ENCODE measurements around the gene KCNJ15. TPM values are rescaled to one million over a fixed set of nuclear protein-coding genes. Genes with fewer than 3 reads are reported as not detected.
A peak's percentile ranks its signal among the peaks of the same experiment; 100 is the strongest.

The KCNJ15 gene
- total RNA-seq, 5 donors from 2014 or later (not counting 1 experiment from before 2014, with no cell fraction given), result 0.09 to 0.66 (median 0.43) TPM

DNA sequence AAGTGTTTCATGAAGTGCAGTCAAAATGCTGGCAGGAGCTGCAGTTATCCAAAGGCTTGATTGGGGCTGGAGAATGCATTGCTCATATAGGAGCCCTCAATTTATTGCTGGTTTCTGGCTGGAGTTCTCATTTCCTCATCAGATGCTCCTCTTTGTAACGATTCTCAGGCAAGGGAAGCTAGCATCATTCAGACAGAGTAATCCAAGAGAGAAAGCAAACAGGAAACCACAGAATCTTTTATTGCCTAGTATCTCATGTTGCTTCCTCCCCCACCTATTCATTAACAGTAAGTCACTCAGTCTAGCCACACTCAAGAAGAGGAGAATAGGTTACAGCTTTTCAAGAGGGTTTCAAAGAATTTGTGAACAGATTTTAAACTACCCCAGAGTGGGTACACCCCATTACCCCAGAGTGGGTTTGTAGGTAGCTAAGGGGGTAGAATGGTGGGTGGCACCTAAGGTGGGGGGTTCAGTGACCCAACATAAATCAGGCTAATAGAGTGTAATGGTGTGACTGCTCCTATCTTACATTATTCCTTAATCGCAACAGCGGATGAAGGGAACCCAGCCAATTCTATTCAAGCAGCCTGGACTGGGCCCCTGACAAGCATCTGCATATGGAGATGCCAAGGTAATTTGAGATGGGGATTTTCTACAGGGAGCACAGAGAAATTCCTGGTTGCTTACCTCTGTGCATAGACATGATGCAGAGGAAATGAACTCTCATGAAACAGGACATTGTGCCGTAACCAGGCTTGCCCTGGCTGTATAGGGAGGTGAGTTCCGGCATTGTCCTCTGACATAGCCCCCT, 67.1 kb downstream of the KCNJ15 start:
- Mint-ChIP-seq H3K27ac (peak overlapping the region; percentile 65 to 80), H3K36me3 (no peaks in the 10 kb centered on the region), H3K9me3 (no peaks in the 10 kb centered on the region), H3K27me3 (no peaks in the 10 kb centered on the region), H3K4me3 (peak overlapping the region in 2 of 3 donors; percentile 2 to 26), H3K4me1 (peaks cover 15 to 24% (median 23%) of the 10 kb centered on the region in 3 donors)
- ChIA-PET CTCF (interaction anchor here in 1 of 2 donors (0.5 kb wide), 1 partner anchor 773 kb away, joined by 3 read pairs; no protein-coding TSS in a partner anchor), POLR2A (no interaction called here)
- Histone ChIP-seq H3K4me1 (ENCODE audit: control insufficient read depth in 1 of 2, extremely low read depth in 1 of 2, insufficient read depth in 2 of 2, low read length in 2 of 2) (peaks cover 17 to 24% of the 10 kb centered on the region in 2 experiments), H3K4me3 (ENCODE audit: control insufficient read depth in 1 of 2, extremely low read depth in 1 of 2, low read length in 1 of 2) (no peak overlapping the region), H3K27me3 (replicated peaks in 1 of 2; ENCODE audit: control insufficient read depth in 2 of 2, extremely low read depth in 1 of 2, insufficient read depth in 2 of 2, low read length in 1 of 2) (peaks cover 0 to 2% of the 10 kb centered on the region in 2 experiments), H3K27ac (ENCODE audit: low read length) (no peak overlapping the region), H3K9me3 (no peaks in the 10 kb centered on the region), H3K36me3 (ENCODE audit: control insufficient read depth in 2 of 2, extremely low read depth in 1 of 2, insufficient read depth in 1 of 2, low read length in 1 of 2) (no peaks in the 10 kb centered on the region)
- DNase-seq, result peak in 5 of 35 experiments; percentile 4 to 56 (median 10)
- ATAC-seq (replicated peaks in 1 of 4), result peak; percentile 91 to 99 (median 96)
- no CpG with 5 or more reads among the region's 5 CpGs for WGBS (ENCODE audit: insufficient coverage)

- peaks cover 15 to 24% (median 23%) of the 10 kb centered on the region in 3 donors for H3K4me1 Mint-ChIP-seq
- H3K27me3 Mint-ChIP-seq, result no peaks in the 10 kb centered on the region
- no peaks in the 10 kb centered on the region for H3K9me3 Mint-ChIP-seq
- DNase-seq (no peak), ATAC-seq (replicated peaks in 1 of 4) (no peak)
- Histone ChIP-seq H3K27me3 (replicated peaks in 1 of 2; ENCODE audit: control insufficient read depth in 2 of 2, extremely low read depth in 1 of 2, insufficient read depth in 2 of 2, low read length in 1 of 2) (peaks cover 0 to 2% of the 10 kb centered on the region in 2 experiments), H3K27ac (ENCODE audit: low read length) (no peak overlapping the region), H3K4me3 (ENCODE audit: control insufficient read depth in 1 of 2, extremely low read depth in 1 of 2, low read length in 1 of 2) (no peak overlapping the region), H3K9me3 (no peaks in the 10 kb centered on the region), H3K4me1 (ENCODE audit: control insufficient read depth in 1 of 2, extremely low read depth in 1 of 2, insufficient read depth in 2 of 2, low read length in 2 of 2) (peaks cover 17 to 24% of the 10 kb centered on the region in 2 experiments), H3K36me3 (ENCODE audit: control insufficient read depth in 2 of 2, extremely low read depth in 1 of 2, insufficient read depth in 1 of 2, low read length in 1 of 2) (no peaks in the 10 kb centered on the region)
- WGBS (ENCODE audit: insufficient coverage), result 85% methylated on average over 2 of the region's 2 CpGs
- no peak overlapping the region for H3K4me3 Mint-ChIP-seq
- POLR2A ChIA-PET, result no interaction called here
- H3K36me3 Mint-ChIP-seq, result no peaks in the 10 kb centered on the region
- peak overlapping the region in 1 of 2 donors; percentile 9 for H3K27ac Mint-ChIP-seq
- CTCF ChIA-PET, result no interaction called here
Measured at GRCh38 chr21:38325216-38325615, 68.4 kb downstream of the KCNJ15 start.

GRCh38 chr21:38325731-38326420, 69.1 kb downstream of the KCNJ15 start:
- Histone ChIP-seq H3K4me3 (ENCODE audit: control insufficient read depth in 1 of 2, extremely low read depth in 1 of 2, low read length in 1 of 2) (no peak overlapping the region), H3K36me3 (ENCODE audit: control insufficient read depth in 2 of 2, extremely low read depth in 1 of 2, insufficient read depth in 1 of 2, low read length in 1 of 2) (no peaks in the 10 kb centered on the region), H3K27me3 (replicated peaks in 1 of 2; ENCODE audit: control insufficient read depth in 2 of 2, extremely low read depth in 1 of 2, insufficient read depth in 2 of 2, low read length in 1 of 2) (peaks cover 0 to 2% of the 10 kb centered on the region in 2 experiments), H3K9me3 (no peaks in the 10 kb centered on the region), H3K27ac (ENCODE audit: low read length) (no peak overlapping the region), H3K4me1 (ENCODE audit: control insufficient read depth in 1 of 2, extremely low read depth in 1 of 2, insufficient read depth in 2 of 2, low read length in 2 of 2) (peaks cover 17 to 24% of the 10 kb centered on the region in 2 experiments)
- DNase-seq (no peak), ATAC-seq (replicated peaks in 1 of 4) (no peak)
- peaks cover 15 to 24% (median 23%) of the 10 kb centered on the region in 3 donors for H3K4me1 Mint-ChIP-seq
- H3K27me3 Mint-ChIP-seq, result no peaks in the 10 kb centered on the region
- ChIA-PET CTCF (no interaction called here), POLR2A (no interaction called here)
- peak overlapping the region in 1 of 2 donors; percentile 9 for H3K27ac Mint-ChIP-seq
- no peaks in the 10 kb centered on the region for H3K9me3 Mint-ChIP-seq
- 88% methylated on average over 4 of the region's 8 CpGs for WGBS (ENCODE audit: insufficient coverage)
- no peak overlapping the region for H3K4me3 Mint-ChIP-seq
- H3K36me3 Mint-ChIP-seq, result no peaks in the 10 kb centered on the region

DNA sequence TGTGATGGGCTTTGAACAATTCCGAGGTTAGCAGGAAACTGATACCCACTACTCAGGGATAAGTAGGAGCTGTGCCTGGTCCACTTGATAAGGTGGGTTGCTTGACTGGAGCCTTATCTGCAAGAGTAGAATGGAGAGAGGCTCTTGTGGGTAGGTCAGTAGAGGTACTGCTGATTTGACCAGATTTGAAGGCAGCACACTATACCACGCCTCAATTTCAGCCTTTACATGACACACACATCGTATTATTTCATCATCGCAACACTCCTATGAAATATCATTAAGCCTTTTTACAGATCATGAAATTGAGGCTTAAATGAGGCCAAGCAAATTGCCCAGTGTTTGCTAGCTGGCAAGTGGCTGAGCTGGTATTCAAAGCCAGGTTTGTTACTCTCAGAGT, 69.6 kb downstream of the KCNJ15 start:
- ATAC-seq (replicated peaks in 1 of 4), result no peak
- no peak for DNase-seq
- peaks cover 15 to 24% (median 23%) of the 10 kb centered on the region in 3 donors for H3K4me1 Mint-ChIP-seq
- Histone ChIP-seq H3K9me3 (no peaks in the 10 kb centered on the region), H3K4me3 (ENCODE audit: control insufficient read depth in 1 of 2, extremely low read depth in 1 of 2, low read length in 1 of 2) (no peak overlapping the region), H3K36me3 (ENCODE audit: control insufficient read depth in 2 of 2, extremely low read depth in 1 of 2, insufficient read depth in 1 of 2, low read length in 1 of 2) (no peaks in the 10 kb centered on the region), H3K27me3 (replicated peaks in 1 of 2; ENCODE audit: control insufficient read depth in 2 of 2, extremely low read depth in 1 of 2, insufficient read depth in 2 of 2, low read length in 1 of 2) (peaks cover 0 to 7% of the 10 kb centered on the region in 2 experiments), H3K27ac (ENCODE audit: low read length) (no peak overlapping the region), H3K4me1 (ENCODE audit: control insufficient read depth in 1 of 2, extremely low read depth in 1 of 2, insufficient read depth in 2 of 2, low read length in 2 of 2) (peaks cover 17 to 24% of the 10 kb centered on the region in 2 experiments)
- ChIA-PET CTCF (no interaction called here), POLR2A (no interaction called here)
- no peak overlapping the region for H3K27ac Mint-ChIP-seq
- H3K36me3 Mint-ChIP-seq, result no peaks in the 10 kb centered on the region
- no peaks in the 10 kb centered on the region for H3K9me3 Mint-ChIP-seq
- no CpG with 5 or more reads among the region's 4 CpGs for WGBS (ENCODE audit: insufficient coverage)
- no peak overlapping the region for H3K4me3 Mint-ChIP-seq
- no peaks in the 10 kb centered on the region for H3K27me3 Mint-ChIP-seq

DNA sequence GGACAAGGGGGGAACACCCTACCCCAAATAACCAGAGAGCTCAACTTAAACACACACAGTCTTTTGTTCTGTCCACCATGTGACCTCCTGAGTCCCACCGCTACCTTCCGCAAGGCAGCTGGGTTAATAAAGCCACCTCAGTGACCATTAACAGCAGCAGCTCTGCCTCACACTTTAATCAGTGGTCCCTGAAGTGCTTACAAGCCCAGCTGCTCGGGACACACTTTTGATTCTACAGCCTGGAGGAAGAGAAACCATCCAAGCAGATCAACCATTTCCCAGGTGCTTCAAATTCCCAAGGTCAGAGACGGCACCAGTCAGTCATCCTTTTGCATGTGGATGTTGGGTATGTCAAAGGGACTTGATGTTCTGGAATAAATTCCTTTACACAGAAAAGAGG, 70.1 kb downstream of the KCNJ15 start:
- POLR2A ChIA-PET, result no interaction called here
- peaks cover 0 to 7% of the 10 kb centered on the region in 2 experiments for H3K27me3 ChIP-seq (replicated peaks in 1 of 2; ENCODE audit: control insufficient read depth in 2 of 2, extremely low read depth in 1 of 2, insufficient read depth in 2 of 2, low read length in 1 of 2)
- H3K9me3 ChIP-seq, result no peaks in the 10 kb centered on the region
- WGBS (ENCODE audit: insufficient coverage), result 100% methylated on average over 2 of the region's 4 CpGs
- H3K4me1 ChIP-seq (ENCODE audit: control insufficient read depth in 1 of 2, extremely low read depth in 1 of 2, insufficient read depth in 2 of 2, low read length in 2 of 2), result peaks cover 17 to 24% of the 10 kb centered on the region in 2 experiments
- no peaks in the 10 kb centered on the region for H3K36me3 ChIP-seq (ENCODE audit: control insufficient read depth in 2 of 2, extremely low read depth in 1 of 2, insufficient read depth in 1 of 2, low read length in 1 of 2)
- ATAC-seq (replicated peaks in 1 of 4), result no peak
- Mint-ChIP-seq H3K27me3 (no peaks in the 10 kb centered on the region), H3K36me3 (no peaks in the 10 kb centered on the region), H3K9me3 (no peaks in the 10 kb centered on the region), H3K4me1 (peaks cover 15 to 24% (median 23%) of the 10 kb centered on the region in 3 donors), H3K27ac (no peak overlapping the region), H3K4me3 (no peak overlapping the region)
- no peak for DNase-seq
- H3K4me3 ChIP-seq (ENCODE audit: control insufficient read depth in 1 of 2, extremely low read depth in 1 of 2, low read length in 1 of 2), result no peak overlapping the region
- CTCF ChIA-PET, result no interaction called here
- H3K27ac ChIP-seq (ENCODE audit: low read length), result no peak overlapping the region

- peaks cover 14 to 24% of the 10 kb centered on the region in 2 experiments for H3K4me1 ChIP-seq (ENCODE audit: control insufficient read depth in 1 of 2, extremely low read depth in 1 of 2, insufficient read depth in 2 of 2, low read length in 2 of 2)
- no peak overlapping the region for H3K4me3 Mint-ChIP-seq
- 40% methylated on average over 1 of the region's 1 CpG for WGBS (ENCODE audit: insufficient coverage)
- ATAC-seq (replicated peaks in 1 of 4) (no peak), DNase-seq (no peak)
- H3K27me3 ChIP-seq (replicated peaks in 1 of 2; ENCODE audit: control insufficient read depth in 2 of 2, extremely low read depth in 1 of 2, insufficient read depth in 2 of 2, low read length in 1 of 2), result peaks cover 0 to 7% of the 10 kb centered on the region in 2 experiments
- H3K4me1 Mint-ChIP-seq, result peaks cover 15 to 23% (median 22%) of the 10 kb centered on the region in 3 donors
- no peaks in the 10 kb centered on the region for H3K36me3 Mint-ChIP-seq
- no peaks in the 10 kb centered on the region for H3K9me3 Mint-ChIP-seq
- CTCF ChIA-PET, result interaction anchor here in 1 of 2 donors (1.4 kb wide), 1 partner anchor 111 kb away, joined by 5 read pairs; no protein-coding TSS in a partner anchor
- no peak overlapping the region for H3K4me3 ChIP-seq (ENCODE audit: control insufficient read depth in 1 of 2, extremely low read depth in 1 of 2, low read length in 1 of 2)
- H3K36me3 ChIP-seq (ENCODE audit: control insufficient read depth in 2 of 2, extremely low read depth in 1 of 2, insufficient read depth in 1 of 2, low read length in 1 of 2), result no peaks in the 10 kb centered on the region
- no peaks in the 10 kb centered on the region for H3K9me3 ChIP-seq
- H3K27ac Mint-ChIP-seq, result no peak overlapping the region
- no peak overlapping the region for H3K27ac ChIP-seq (ENCODE audit: low read length)
- POLR2A ChIA-PET, result interaction anchor here in 1 of 2 donors (0.6 kb wide), 1 partner anchor 19 kb away, joined by 4 read pairs; no protein-coding TSS in a partner anchor
- no peaks in the 10 kb centered on the region for H3K27me3 Mint-ChIP-seq
Measured at GRCh38 chr21:38327984-38328383, 71.2 kb downstream of the KCNJ15 start.
